Skin epidermis (tissue), 12 donors: ENCODE results near the gene RHOBTB3.
"Not testable (repeated sequence)": the region's sequence is repeated elsewhere in the genome, so short reads cannot be mapped to it uniquely, and the experiment has no call there.

Source experiments
- H3K27ac ChIP-seq, 21 experiments: fragments of 200-600 bp; sonication (generic) in 11 of 21; one replicate each; pipeline ENCODE4 v1.5.0; 2020; ENCODE audit warnings: mild to moderate bottlenecking in 3 of 21, inconsistent platforms in 2 of 21, moderate library complexity in 2 of 21
- H3K4me3 ChIP-seq, 7 experiments: fragments of 200-600 bp; sonication (generic) in 2 of 7; one replicate each; pipeline ENCODE4 v1.5.0; 2020; ENCODE audit warnings: inconsistent platforms in 2 of 7, mild to moderate bottlenecking in 2 of 7, moderate library complexity in 1 of 7

The RHOBTB3 gene

GRCh38 chr5:95712347-95712958, 18.7 kb upstream of the RHOBTB3 start:
- no peak overlapping the region for H3K27ac ChIP-seq
- H3K4me3 ChIP-seq = no peak overlapping the region

- H3K27ac ChIP-seq, H3K4me3 ChIP-seq: not testable (repeated sequence)
These were observed 17.9 kb upstream of the RHOBTB3 start for GRCh38 chr5:95713246-95713645.

- H3K27ac ChIP-seq = no peak overlapping the region
- H3K4me3 ChIP-seq = no peak overlapping the region
These were observed 17.0 kb upstream of the RHOBTB3 start for GRCh38 chr5:95713960-95714710.

- H3K27ac ChIP-seq = peak overlapping the region in 1 of 21 experiments; percentile 26
These were observed 15.2 kb upstream of the RHOBTB3 start for GRCh38 chr5:95715799-95716461.

GRCh38 chr5:95717439-95717838, 13.7 kb upstream of the RHOBTB3 start:
- H3K27ac ChIP-seq = no peak overlapping the region

More at GRCh38 chr5:95715799-95716461, 15.2 kb upstream of the RHOBTB3 start:
- H3K4me3 ChIP-seq = no peak overlapping the region

DNA sequence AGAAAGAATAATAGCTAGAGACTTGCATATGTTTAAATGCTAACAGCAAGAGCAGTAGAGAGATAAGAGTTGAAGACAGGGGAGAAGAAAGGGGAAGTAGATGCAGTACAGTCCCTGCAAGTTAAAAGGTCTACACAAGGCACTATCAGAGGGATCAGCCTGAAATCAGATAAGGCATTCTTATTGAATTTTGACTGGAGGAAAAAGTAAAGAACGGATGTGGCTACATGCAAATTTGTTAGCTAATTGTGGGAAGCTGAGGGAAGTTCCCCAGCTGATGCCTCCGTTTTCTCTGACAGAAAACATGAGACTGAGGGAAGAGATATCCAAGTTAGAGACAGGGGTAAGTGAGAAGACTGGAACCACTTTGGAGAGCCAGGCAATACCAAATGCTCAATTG, 12.9 kb upstream of the RHOBTB3 start:
- Histone ChIP-seq H3K27ac (no peak overlapping the region), H3K4me3 (no peak overlapping the region)

More at GRCh38 chr5:95717439-95717838, 13.7 kb upstream of the RHOBTB3 start:
- no peak overlapping the region for H3K4me3 ChIP-seq

DNA sequence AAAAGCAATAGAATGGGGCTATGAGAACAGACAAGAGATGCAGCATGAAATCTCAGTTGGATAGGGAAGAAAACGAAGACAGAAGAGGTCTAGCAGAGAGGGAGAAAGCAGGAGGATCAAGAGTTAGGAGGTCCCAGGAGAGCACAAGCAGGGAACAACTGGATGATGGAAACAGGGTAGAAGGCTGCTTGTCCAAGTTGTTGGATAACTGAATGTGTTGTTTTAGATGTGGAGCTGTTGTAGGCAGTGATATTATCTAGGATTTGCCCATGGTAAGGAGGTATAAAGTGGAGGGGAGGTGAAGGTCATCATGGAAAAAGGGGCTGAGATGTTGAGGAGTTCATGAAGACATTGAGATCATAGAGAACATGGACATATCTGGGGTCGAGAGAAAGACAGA, 12.4 kb upstream of the RHOBTB3 start:
- Histone ChIP-seq H3K4me3 (no peak overlapping the region), H3K27ac (peak overlapping the region in 1 of 21 experiments; percentile 26)

DNA sequence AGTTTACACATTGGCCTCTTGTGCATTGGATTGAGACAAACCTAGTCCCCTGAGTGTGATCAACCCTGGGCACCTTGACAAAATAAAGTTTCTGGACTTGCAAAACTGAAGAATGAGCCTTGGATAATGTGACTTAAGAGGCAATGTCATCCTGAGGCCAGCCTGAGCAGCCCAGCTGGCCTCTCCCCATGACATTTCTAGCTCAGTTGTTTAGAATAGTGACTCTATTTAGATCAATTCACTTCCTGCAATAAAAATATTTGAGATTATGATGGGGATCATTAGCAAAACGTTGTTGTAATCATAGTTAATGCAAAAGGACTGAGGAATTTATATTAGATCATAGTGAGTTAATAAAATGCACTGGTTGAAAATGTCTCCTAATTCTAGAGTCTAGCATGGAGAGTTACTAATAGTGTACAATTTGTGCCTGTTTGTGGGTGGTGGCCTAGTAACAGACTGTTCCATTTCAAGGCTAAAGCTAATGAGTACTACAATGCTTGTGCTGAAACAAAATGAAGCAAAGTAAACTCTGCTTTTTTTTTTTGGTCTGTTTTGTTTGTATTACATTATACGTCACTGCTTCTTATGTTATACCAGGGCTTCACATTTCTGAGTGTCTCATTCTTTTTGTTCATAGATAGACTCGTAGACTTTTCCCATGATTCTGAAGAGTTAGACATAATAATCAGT, 10.9 kb upstream of the RHOBTB3 start:
- H3K27ac ChIP-seq = no peak overlapping the region
- H3K4me3 ChIP-seq = no peak overlapping the region

DNA sequence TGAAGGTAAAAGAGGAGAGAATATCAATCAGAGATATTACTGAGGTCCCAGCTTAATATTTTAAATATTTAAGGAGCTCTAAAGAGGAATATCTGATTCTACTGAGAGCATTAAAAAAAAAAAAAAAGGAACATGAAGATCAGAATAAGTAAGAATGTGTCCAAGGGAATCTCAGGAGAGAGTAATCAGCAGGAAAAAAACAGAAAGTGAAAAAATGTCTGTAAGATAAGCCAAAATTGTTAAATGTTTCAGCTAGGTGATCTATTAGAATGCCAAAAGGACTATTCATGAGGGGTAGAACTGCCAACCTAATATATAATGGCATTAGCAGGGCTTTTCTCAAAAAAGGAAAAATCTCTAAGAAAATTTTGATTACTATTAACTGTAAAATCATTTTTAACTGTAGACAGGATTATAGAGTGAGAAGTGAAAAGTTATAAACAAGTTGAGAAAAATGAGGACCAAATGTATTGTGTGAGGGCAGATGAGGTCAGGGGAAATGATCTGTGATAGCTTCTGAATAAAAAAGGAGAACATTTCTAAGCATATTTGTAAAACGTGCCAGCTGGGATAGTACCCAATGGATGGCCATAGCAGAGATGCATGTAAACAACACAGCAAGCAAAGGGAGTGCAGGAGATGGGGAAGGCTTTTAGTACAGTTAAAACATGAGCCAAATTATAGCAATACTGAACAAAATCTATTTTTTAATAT, 9.4 kb upstream of the RHOBTB3 start:
- Histone ChIP-seq H3K27ac (no peak overlapping the region), H3K4me3 (no peak overlapping the region)

DNA sequence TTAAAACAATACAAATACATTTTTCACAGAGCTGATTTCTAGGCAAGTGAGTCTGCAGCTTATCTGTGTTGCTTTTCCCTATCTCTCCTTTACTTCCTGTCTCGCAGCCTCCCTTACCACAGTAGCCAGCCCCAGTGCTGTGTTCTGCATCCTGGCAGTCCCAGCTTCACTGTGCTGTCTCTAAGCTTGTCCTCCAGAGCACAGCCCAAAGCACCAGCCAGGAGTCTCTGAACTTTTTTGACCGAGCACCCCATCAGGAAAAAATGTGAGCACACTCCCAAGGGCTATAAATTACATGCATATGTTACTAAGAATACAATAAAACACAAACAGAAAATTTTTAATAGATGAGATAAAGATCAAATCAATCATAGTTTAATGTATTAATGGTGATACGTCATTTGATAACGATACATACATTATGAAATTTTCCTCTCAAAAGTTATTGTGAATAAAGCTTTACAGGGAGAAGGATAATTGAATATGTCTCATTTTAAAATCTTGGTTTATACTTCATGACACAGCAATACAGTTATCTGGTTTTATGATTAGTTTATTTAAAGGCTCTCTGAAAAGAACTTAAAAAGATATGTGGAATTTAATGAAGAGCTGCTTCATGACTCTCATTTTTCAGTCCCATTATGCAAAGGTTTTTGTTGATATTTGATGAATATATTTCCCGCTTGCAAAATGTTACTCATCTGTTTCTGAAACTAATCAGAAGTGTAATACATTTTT, 7.3 kb upstream of the RHOBTB3 start:
- Histone ChIP-seq H3K4me3 (no peak overlapping the region), H3K27ac (no peak overlapping the region)

GRCh38 chr5:95725071-95725820, 5.9 kb upstream of the RHOBTB3 start:
- no peak overlapping the region for H3K4me3 ChIP-seq
- peak overlapping the region in 2 of 21 experiments; percentile 43 to 65 for H3K27ac ChIP-seq

DNA sequence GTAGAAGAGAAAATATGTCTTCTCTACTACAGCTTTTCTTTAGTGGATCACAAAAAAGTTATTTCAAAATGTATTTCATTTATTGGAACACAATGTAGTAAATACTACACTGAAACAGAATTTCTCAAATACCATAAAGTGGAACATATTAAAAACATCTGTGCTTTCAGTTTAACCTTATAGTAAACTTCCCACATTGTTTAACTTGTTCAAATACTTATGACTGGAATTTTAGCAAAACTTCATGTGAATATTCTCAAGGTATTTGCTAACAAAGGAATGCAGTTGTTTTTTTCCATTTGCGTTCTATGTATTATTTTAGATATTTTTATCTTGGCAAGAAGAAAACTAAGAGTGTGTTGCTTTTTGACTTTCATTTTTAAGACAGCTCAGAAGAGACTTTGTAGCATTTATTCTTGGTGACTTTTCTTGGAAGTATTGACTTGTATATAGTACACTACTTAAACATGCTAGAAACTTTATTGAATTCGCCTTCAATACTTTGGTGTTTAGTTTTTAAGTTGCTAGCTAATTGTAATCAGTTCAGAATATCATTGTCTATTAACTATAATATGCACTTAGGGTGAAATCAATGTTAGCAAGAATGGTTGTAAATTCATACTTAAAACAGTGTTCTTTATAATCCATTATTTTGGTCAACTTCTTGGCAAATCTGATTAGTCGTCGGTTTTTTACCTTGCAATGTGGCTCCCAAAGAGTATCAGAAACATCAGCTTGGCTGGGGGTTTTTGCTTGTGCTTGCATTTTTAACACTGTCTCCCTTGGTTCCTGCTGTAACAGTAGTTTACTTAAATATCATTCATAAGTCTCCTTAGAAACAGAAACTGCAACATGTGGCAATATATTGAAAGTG, 5.0 kb upstream of the RHOBTB3 start:
- H3K4me3 ChIP-seq = no peak overlapping the region
- H3K27ac ChIP-seq = peak overlapping the region in 8 of 21 experiments; percentile 1 to 65 (median 32)

DNA sequence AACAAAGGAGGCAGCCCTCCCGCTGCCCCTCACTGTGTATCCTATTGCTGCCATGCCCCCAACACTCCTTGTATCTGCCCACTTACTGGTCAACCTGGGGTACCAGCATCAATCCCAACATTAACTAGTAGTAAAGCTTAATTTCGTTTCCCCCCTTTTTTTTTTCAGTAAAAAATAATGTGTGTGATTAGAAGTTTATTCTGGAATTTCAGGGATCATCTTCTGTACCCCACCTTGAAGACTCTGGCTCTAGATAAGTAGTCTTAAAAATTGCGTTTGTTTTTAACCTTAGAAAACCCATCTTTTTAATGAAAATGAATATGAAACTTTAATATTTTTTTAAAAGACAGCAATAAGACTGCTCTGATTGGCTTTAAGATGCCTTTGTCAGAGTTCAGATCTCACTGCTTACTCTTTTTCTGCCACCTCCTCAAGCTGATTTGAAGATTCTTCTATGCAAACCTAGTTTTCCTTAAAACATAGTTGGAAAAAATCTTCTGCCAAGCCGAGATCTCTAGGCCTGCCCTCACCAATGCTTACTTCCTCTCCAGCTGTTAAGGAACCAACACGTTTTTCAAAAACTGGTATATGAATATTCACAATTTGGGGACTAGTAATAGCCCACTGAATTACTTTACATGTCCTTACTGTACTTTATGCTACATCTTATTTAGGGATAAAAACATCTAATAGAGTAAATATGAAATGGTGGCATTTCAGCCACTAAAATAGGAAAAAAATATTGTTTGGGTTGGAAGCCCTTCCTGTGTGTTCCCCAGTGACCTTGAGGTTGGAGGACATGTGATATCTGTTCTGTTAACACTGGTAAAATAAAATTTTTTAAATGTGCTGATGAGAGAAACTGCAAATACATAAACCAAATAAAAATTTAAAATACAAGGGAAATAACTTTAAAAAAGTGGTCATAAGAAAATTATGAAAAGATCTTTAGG, 4.0 kb upstream of the RHOBTB3 start:
- Histone ChIP-seq H3K27ac (peak overlapping the region in 7 of 21 experiments; percentile 1 to 65 (median 23)), H3K4me3 (no peak overlapping the region)

DNA sequence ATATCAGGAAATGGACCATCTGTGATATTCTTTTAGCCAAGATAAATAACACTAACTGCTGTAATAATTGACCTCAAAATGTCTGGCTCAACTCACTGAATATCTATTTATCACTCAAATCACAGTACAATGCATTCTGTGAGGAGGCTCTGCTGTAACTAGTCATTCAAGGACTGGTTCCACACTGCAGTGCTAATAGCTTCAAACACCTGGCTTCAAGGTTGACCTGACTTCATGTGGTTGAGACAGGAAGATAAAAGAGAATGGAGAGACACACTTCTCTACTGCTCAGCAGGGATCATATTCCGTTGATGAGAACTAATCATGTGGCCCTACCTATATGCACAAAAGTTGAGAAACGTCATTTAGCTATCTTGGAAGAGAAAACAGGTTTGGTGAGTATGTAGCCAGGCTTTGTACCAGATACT, 3.4 kb upstream of the RHOBTB3 start:
- Histone ChIP-seq H3K4me3 (no peak overlapping the region), H3K27ac (peak overlapping the region in 3 of 21 experiments; percentile 11 to 56 (median 43))

GRCh38 chr5:95728494-95729114, 2.5 kb upstream of the RHOBTB3 start:
- Histone ChIP-seq H3K4me3 (no peak overlapping the region), H3K27ac (peak overlapping the region in 7 of 21 experiments; percentile 6 to 56 (median 19))
